Mesendoderm (in vitro differentiated cells): ENCODE data around the gene UGT2B15.
"Not testable (repeated sequence)": the region's sequence is repeated elsewhere in the genome, so short reads cannot be mapped to it uniquely, and the experiment has no call there.

Experiments used
- DNase-seq: peaks from one replicate; pipeline ENCODE4 v3.0.0; 2013
- H2AK5ac ChIP-seq: 2 replicates; pipeline ENCODE4 v1.6.1; 2013; ENCODE audit warnings: low read length, inconsistent platforms
- H2BK120ac ChIP-seq: 2 replicates; pipeline ENCODE4 v1.6.1; 2013; ENCODE audit warnings: low read depth, mild to moderate bottlenecking, low read length, moderate library complexity, mixed read lengths
- H2BK15ac ChIP-seq: replicated peaks from 2 replicates; pipeline ENCODE4 v1.6.1; 2013; ENCODE audit warnings: low read depth, mild to moderate bottlenecking, moderate library complexity
- H2BK5ac ChIP-seq: 2 replicates; pipeline ENCODE4 v1.6.1; 2013; ENCODE audit warnings: low read length, inconsistent platforms
- H3K18ac ChIP-seq: 2 replicates; pipeline ENCODE4 v1.6.1; 2013; ENCODE audit warnings: mild to moderate bottlenecking, low read length, mixed read lengths
- H3K23ac ChIP-seq: one replicate; pipeline ENCODE4 v1.6.1; 2013; ENCODE audit warnings: low read length
- H3K27ac ChIP-seq: 2 replicates; pipeline ENCODE4 v1.5.1; 2013; ENCODE audit warnings: low read depth, mild to moderate bottlenecking, inconsistent platforms, low read length, moderate library complexity
- H3K27me3 ChIP-seq: 2 replicates; pipeline ENCODE4 v1.6.1; 2013; ENCODE audit warnings: low read length, control low read depth, mild to moderate bottlenecking, inconsistent platforms; ENCODE audit not compliant: insufficient read depth, poor library complexity
- H3K36me3 ChIP-seq: 2 replicates; pipeline ENCODE4 v1.6.1; 2013; ENCODE audit warnings: low read length, inconsistent platforms; ENCODE audit not compliant: control insufficient read depth, insufficient read depth
- H3K4ac ChIP-seq: one replicate; pipeline ENCODE4 v1.6.1; 2013; ENCODE audit warnings: low read depth, mild to moderate bottlenecking, low read length, moderate library complexity
- H3K4me1 ChIP-seq: 2 replicates; pipeline ENCODE4 v1.6.1; 2013; ENCODE audit warnings: low read depth, low read length, inconsistent platforms; ENCODE audit not compliant: control insufficient read depth
- H3K4me2 ChIP-seq: 2 replicates; pipeline ENCODE4 v1.6.1; 2013; ENCODE audit warnings: low read length
- H3K4me3 ChIP-seq: 2 replicates; pipeline ENCODE4 v1.5.1; 2013; ENCODE audit warnings: mild to moderate bottlenecking, low read length
- H3K56ac ChIP-seq: one replicate; pipeline ENCODE4 v1.6.1; 2013; ENCODE audit warnings: low read length
- H3K79me1 ChIP-seq: 2 replicates; pipeline ENCODE4 v1.6.1; 2013; ENCODE audit warnings: low read length, inconsistent platforms
- H3K79me2 ChIP-seq: 2 replicates; pipeline ENCODE4 v1.6.1; 2013; ENCODE audit warnings: mild to moderate bottlenecking, low read length; ENCODE audit not compliant: control insufficient read depth, insufficient read depth
- H3K9ac ChIP-seq: 2 replicates; pipeline ENCODE4 v1.6.1; 2013; ENCODE audit warnings: low read length, inconsistent platforms
- H4K5ac ChIP-seq: one replicate; pipeline ENCODE4 v1.6.1; 2013; ENCODE audit warnings: low read length
- H4K8ac ChIP-seq: one replicate; pipeline ENCODE4 v1.6.1; 2013; ENCODE audit warnings: low read depth, mild to moderate bottlenecking, control low read depth, low read length, moderate library complexity
- WGBS: extraction: QIAGEN DNeasy Blood & Tissue Kit; methylation state at CpG from one replicate; pipeline ENCODE4 v1.1.7; 2013; ENCODE audit warnings: low lambda C conversion rate, missing lambda C conversion rate; ENCODE audit not compliant: insufficient coverage; ENCODE audit errors: extremely low coverage; 5-methylcytosine and 5-hydroxymethylcytosine counted together

Gene UGT2B15

GRCh38 chr4:68654946-68655721 lies 15.3 kb downstream of the UGT2B15 start:
- Histone ChIP-seq H3K18ac (no peak overlapping the region), H3K4me3 (no peak overlapping the region), H3K4me2 (no peak overlapping the region), H3K4ac (no peak overlapping the region), H4K8ac (no peak overlapping the region), H2AK5ac (no peak overlapping the region), H3K56ac (no peak overlapping the region), H3K27ac (no peak overlapping the region), H3K9ac (no peak overlapping the region), H3K79me2 (no peaks in the 10 kb centered on the region), H2BK15ac (no peak overlapping the region), H2BK120ac (no peak overlapping the region), H4K5ac (no peak overlapping the region), H3K27me3 (no peaks in the 10 kb centered on the region), H3K79me1 (no peaks in the 10 kb centered on the region), H3K4me1 (no peaks in the 10 kb centered on the region), H2BK5ac (no peak overlapping the region), H3K23ac (no peak overlapping the region), H3K36me3 (no peaks in the 10 kb centered on the region)
- no peak for DNase-seq
- no CpG with 5 or more reads among the region's 5 CpGs for WGBS

DNA sequence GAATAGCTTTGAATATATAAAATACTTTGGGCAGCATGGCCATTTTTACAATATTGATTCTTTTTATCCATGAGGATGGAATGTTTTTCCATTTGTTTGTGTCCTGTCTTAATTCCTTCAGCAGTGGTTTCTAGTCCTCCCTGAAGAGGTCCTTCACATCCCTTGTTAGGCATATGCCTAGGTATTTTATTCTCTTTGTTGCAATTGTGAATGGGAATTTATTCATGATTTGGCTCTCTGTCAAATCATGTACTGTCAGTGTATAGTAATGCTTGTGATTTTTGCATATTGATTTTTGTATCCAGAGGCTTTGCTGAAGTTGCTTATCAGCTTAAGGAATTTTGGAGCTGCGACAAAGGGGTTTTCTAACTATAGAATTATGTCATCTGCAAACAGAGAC lies 18.5 kb downstream of the UGT2B15 start:
- Histone ChIP-seq H3K4me3 (no peak overlapping the region), H3K23ac (no peak overlapping the region), H2AK5ac (no peak overlapping the region), H4K5ac (no peak overlapping the region), H3K9ac (no peak overlapping the region), H2BK5ac (no peak overlapping the region), H3K56ac (no peak overlapping the region), H3K4me2 (no peak overlapping the region), H2BK120ac (no peak overlapping the region), H3K27ac (no peak overlapping the region), H3K79me2 (no peaks in the 10 kb centered on the region), H2BK15ac (no peak overlapping the region), H3K36me3 (no peaks in the 10 kb centered on the region), H3K4ac (no peak overlapping the region), H4K8ac (no peak overlapping the region), H3K27me3 (no peaks in the 10 kb centered on the region), H3K79me1 (no peaks in the 10 kb centered on the region), H3K18ac (no peak overlapping the region), H3K4me1 (no peaks in the 10 kb centered on the region)
- no CpG with 5 or more reads among the region's 1 CpG for WGBS
- no peak for DNase-seq

DNA sequence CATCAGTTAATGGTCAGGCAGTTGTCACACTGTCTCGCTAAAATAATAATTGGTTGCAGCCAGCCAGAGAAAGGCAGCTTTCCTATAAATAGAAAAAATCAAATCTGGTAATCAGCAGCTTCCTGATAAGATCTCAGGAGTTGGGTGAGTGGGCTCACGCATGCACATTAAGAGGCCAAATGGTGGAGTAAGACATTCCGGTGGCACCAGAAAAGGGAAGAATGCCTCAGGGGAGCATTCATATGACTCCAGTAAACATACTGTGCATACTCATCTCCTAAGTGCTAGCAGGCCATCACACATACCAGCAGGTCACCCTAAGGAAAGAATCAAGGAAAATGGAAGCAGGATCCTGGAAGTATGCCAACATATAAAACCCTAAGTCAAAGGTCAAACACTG lies 40.1 kb downstream of the UGT2B15 start:
- Histone ChIP-seq H3K4me3 (no peak overlapping the region), H2BK15ac (no peak overlapping the region), H3K79me2 (no peaks in the 10 kb centered on the region), H3K4me1 (no peaks in the 10 kb centered on the region), H2BK5ac (no peak overlapping the region), H3K79me1 (no peaks in the 10 kb centered on the region), H2AK5ac (no peak overlapping the region), H4K5ac (no peak overlapping the region), H2BK120ac (no peak overlapping the region), H3K27ac (no peak overlapping the region), H4K8ac (no peak overlapping the region), H3K9ac (no peak overlapping the region), H3K23ac (no peak overlapping the region), H3K56ac (no peak overlapping the region), H3K27me3 (no peaks in the 10 kb centered on the region), H3K18ac (no peak overlapping the region), H3K36me3 (no peaks in the 10 kb centered on the region), H3K4me2 (no peak overlapping the region), H3K4ac (no peak overlapping the region)
- WGBS: no CpG with 5 or more reads among the region's 3 CpGs
- DNase-seq: peak; percentile 36

GRCh38 chr4:68622731-68623130 lies 47.7 kb downstream of the UGT2B15 start:
- H3K79me2 ChIP-seq, H3K4me2 ChIP-seq, H3K23ac ChIP-seq, H3K36me3 ChIP-seq, H3K4me3 ChIP-seq, H3K18ac ChIP-seq, H3K4ac ChIP-seq, H2BK15ac ChIP-seq, DNase-seq, H4K5ac ChIP-seq, H3K79me1 ChIP-seq, H3K56ac ChIP-seq, H2BK5ac ChIP-seq, H3K27me3 ChIP-seq, H3K4me1 ChIP-seq, H2AK5ac ChIP-seq, H4K8ac ChIP-seq, H3K27ac ChIP-seq, H2BK120ac ChIP-seq, H3K9ac ChIP-seq: not testable (repeated sequence)
- WGBS: no CpG with 5 or more reads among the region's 2 CpGs

DNA sequence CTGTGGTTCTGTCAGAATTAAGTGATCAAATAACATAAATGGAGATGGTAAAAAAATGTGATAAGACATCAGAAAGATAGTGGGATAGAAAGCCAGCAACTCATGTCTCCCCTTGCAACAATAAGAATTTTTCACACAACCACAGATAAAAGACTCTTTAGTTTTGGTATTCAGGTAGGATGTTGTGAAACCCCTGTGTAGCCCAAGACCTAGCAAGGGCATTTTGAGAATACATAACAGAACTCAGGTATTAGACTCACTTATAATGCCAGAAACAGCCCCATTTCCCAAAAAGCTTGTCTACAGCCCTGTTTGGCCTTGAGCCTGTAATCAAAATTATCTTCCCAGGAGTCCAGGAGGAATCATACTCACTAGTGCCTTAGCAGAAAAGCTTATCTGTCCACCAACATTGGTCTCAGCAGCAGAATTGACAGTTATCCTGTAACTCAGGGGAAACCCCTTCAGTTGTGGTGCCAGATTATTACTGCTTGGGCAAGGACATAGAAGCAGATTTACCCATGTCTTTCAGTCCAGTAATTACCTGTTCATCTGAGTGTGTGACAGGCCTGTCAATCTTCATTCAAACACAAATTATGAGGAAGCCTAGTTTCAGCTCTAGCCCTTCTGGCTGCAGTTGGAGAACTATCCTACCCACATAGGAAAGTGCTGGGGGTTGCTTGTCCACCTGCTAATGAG lies 53.3 kb downstream of the UGT2B15 start:
- Histone ChIP-seq H3K4ac (no peak overlapping the region), H2AK5ac (no peak overlapping the region), H3K18ac (no peak overlapping the region), H2BK15ac (no peak overlapping the region), H4K8ac (no peak overlapping the region), H3K79me2 (no peaks in the 10 kb centered on the region), H4K5ac (no peak overlapping the region), H3K4me2 (no peak overlapping the region), H3K9ac (no peak overlapping the region), H2BK120ac (no peak overlapping the region), H3K4me1 (no peaks in the 10 kb centered on the region), H3K27me3 (no peaks in the 10 kb centered on the region), H3K23ac (no peak overlapping the region), H3K79me1 (no peaks in the 10 kb centered on the region), H3K56ac (no peak overlapping the region), H3K27ac (no peak overlapping the region), H3K4me3 (no peak overlapping the region), H3K36me3 (no peaks in the 10 kb centered on the region), H2BK5ac (no peak overlapping the region)
- no peak for DNase-seq
